H9 (cell line): ENCODE data around the gene RPS6KB2. TPM values are rescaled to one million over a fixed set of nuclear protein-coding genes. Genes with fewer than 3 reads are reported as not detected.
A peak's percentile ranks its signal among the peaks of the same experiment; 100 is the strongest.

ENCODE experiments used
- DNase-seq: peaks from one replicate; pipeline ENCODE4 v3.0.0-alpha.2; 2017
- H2AFZ ChIP-seq: one replicate; pipeline ENCODE4 v1.6.1; 2013; ENCODE audit warnings: mild to moderate bottlenecking, low read length, control low read depth, moderate library complexity
- H2AK5ac ChIP-seq: 2 replicates; pipeline ENCODE4 v1.6.1; 2013; ENCODE audit warnings: low read length, control low read depth, mixed read lengths; ENCODE audit not compliant: insufficient read length
- H2BK120ac ChIP-seq: one replicate; pipeline ENCODE4 v1.6.1; 2013; ENCODE audit warnings: low read depth, mild to moderate bottlenecking, low read length, control low read depth, inconsistent platforms; ENCODE audit not compliant: poor library complexity, severe bottlenecking
- H2BK12ac ChIP-seq: 2 replicates; pipeline ENCODE4 v1.6.1; 2013; ENCODE audit warnings: low read length, control low read depth, mixed read lengths, low read depth; ENCODE audit not compliant: insufficient read length
- H2BK15ac ChIP-seq: 2 replicates; pipeline ENCODE4 v1.6.1; 2013; ENCODE audit warnings: low read depth, low read length, control low read depth
- H2BK20ac ChIP-seq: one replicate; pipeline ENCODE4 v1.6.1; 2013; ENCODE audit warnings: low read depth, mild to moderate bottlenecking, low read length, control low read depth, inconsistent platforms; ENCODE audit not compliant: poor library complexity, severe bottlenecking
- H2BK5ac ChIP-seq: 2 replicates; pipeline ENCODE4 v1.6.1; 2013; ENCODE audit warnings: low read length, control low read depth, mixed read lengths; ENCODE audit not compliant: insufficient read length
- H3K14ac ChIP-seq: 2 replicates; pipeline ENCODE4 v1.6.1; 2013; ENCODE audit warnings: low read length, control low read depth; ENCODE audit not compliant: insufficient read depth
- H3K18ac ChIP-seq: 2 replicates; pipeline ENCODE4 v1.6.1; 2013; ENCODE audit warnings: low read depth, mild to moderate bottlenecking, mixed read lengths, low read length, control low read depth; ENCODE audit not compliant: insufficient read length
- H3K23ac ChIP-seq: 2 replicates; pipeline ENCODE4 v1.6.1; 2013; ENCODE audit warnings: low read length, control low read depth, mixed read lengths, low read depth; ENCODE audit not compliant: insufficient read length
- H3K23me2 ChIP-seq: 2 replicates; pipeline ENCODE4 v1.6.1; 2013; ENCODE audit warnings: low read depth, mild to moderate bottlenecking, mixed read lengths, low read length, control low read depth; ENCODE audit not compliant: insufficient read length, poor library complexity, severe bottlenecking
- H3K27ac ChIP-seq: 2 replicates; pipeline ENCODE4 v1.5.1; 2013; ENCODE audit warnings: low read length, control low read depth, mixed read lengths, low read depth; ENCODE audit not compliant: insufficient read length
- H3K27me3 ChIP-seq: 2 replicates; pipeline ENCODE4 v1.6.1; 2013; ENCODE audit warnings: low read length, control low read depth, inconsistent platforms; ENCODE audit not compliant: insufficient read depth
- H3K4ac ChIP-seq: 2 replicates; pipeline ENCODE4 v1.6.1; 2013; ENCODE audit warnings: low read depth, mild to moderate bottlenecking, control low read depth, inconsistent platforms, low read length, moderate library complexity
- H3K4me1 ChIP-seq: 2 replicates; pipeline ENCODE4 v1.6.1; 2013; ENCODE audit warnings: low read length, control low read depth, inconsistent platforms; ENCODE audit not compliant: insufficient read depth
- H3K4me2 ChIP-seq: 2 replicates; pipeline ENCODE4 v1.6.1; 2013; ENCODE audit warnings: low read length, control low read depth, mixed read lengths; ENCODE audit not compliant: insufficient read length, insufficient read depth
- H3K56ac ChIP-seq: 2 replicates; pipeline ENCODE4 v1.6.1; 2013; ENCODE audit warnings: low read depth, mild to moderate bottlenecking, mixed read lengths, low read length, control low read depth; ENCODE audit not compliant: insufficient read length
- H3K79me1 ChIP-seq: 2 replicates; pipeline ENCODE4 v1.6.1; 2013; ENCODE audit warnings: low read depth, mild to moderate bottlenecking, moderate library complexity, low read length, control low read depth, inconsistent platforms; ENCODE audit not compliant: insufficient read depth, poor library complexity, severe bottlenecking
- H3K79me2 ChIP-seq: 2 replicates; pipeline ENCODE4 v1.6.1; 2013; ENCODE audit warnings: low read length, control low read depth, inconsistent platforms; ENCODE audit not compliant: insufficient read depth
- H3K9ac ChIP-seq: 2 replicates; pipeline ENCODE4 v1.6.1; 2013; ENCODE audit warnings: low read length, control low read depth, mixed read lengths; ENCODE audit not compliant: insufficient read length; ENCODE audit errors: extremely low read depth
- H3K9me3 ChIP-seq: one replicate; pipeline ENCODE4 v1.6.1; 2013; ENCODE audit warnings: low read depth, low read length, inconsistent platforms; ENCODE audit not compliant: control insufficient read depth
- H3T11ph ChIP-seq: one replicate; pipeline ENCODE4 v1.6.1; 2013; ENCODE audit warnings: mild to moderate bottlenecking, low read length, control low read depth, inconsistent platforms
- H4K20me1 ChIP-seq: one replicate; pipeline ENCODE4 v1.6.1; 2013; ENCODE audit not compliant: control insufficient read depth, insufficient read length, insufficient read depth
- H4K5ac ChIP-seq: 2 replicates; pipeline ENCODE4 v1.6.1; 2013; ENCODE audit warnings: low read depth, mild to moderate bottlenecking, mixed read lengths, low read length, control low read depth; ENCODE audit not compliant: insufficient read length
- H4K8ac ChIP-seq: replicated peaks from 2 replicates; pipeline ENCODE4 v1.6.1; 2013; ENCODE audit warnings: low read length, control low read depth, mixed read lengths, low read depth; ENCODE audit not compliant: insufficient read length
- H4K91ac ChIP-seq: 2 replicates; pipeline ENCODE4 v1.6.1; 2013; ENCODE audit warnings: low read depth, mild to moderate bottlenecking, moderate library complexity, mixed read lengths, low read length, control low read depth; ENCODE audit not compliant: insufficient read length
- H3K27ac Mint-ChIP-seq, 3 experiments: 2 replicates in 2 of 3; 3 replicates in 1 of 3; pipeline ENCODE4 v1.8.0; 2020 to 2021; ENCODE audit warnings: mixed read lengths in 3 of 3, mild to moderate bottlenecking in 1 of 3, moderate library complexity in 1 of 3
- H3K27me3 Mint-ChIP-seq: 2 replicates; pipeline ENCODE4 v1.8.0; 2021; ENCODE audit warnings: low read depth, mild to moderate bottlenecking, moderate library complexity, mixed read lengths
- H3K36me3 Mint-ChIP-seq, 3 experiments: 2 replicates in 2 of 3; 3 replicates in 1 of 3; pipeline ENCODE4 v1.8.0; 2020 to 2021; ENCODE audit warnings: low read depth in 3 of 3, mixed read lengths in 3 of 3; ENCODE audit not compliant: insufficient read depth in 1 of 3
- H3K4me1 Mint-ChIP-seq, 2 experiments: 2 replicates each; pipeline ENCODE4 v1.8.0; 2020; ENCODE audit warnings: mixed read lengths in 2 of 2
- H3K4me3 Mint-ChIP-seq, 2 experiments: 2 replicates in 1 of 2; 3 replicates in 1 of 2; pipeline ENCODE4 v1.8.0; 2020 to 2021; ENCODE audit warnings: mild to moderate bottlenecking in 2 of 2, mixed read lengths in 2 of 2, moderate library complexity in 1 of 2
- H3K9me3 Mint-ChIP-seq, 2 experiments: 2 replicates in 1 of 2; 3 replicates in 1 of 2; pipeline ENCODE4 v1.8.0; 2020; ENCODE audit warnings: mild to moderate bottlenecking in 2 of 2, mixed read lengths in 2 of 2, moderate library complexity in 1 of 2
- CTCF ChIP-seq: fragments of 200-600 bp; sonication (generic); conservative IDR thresholded peaks from 3 replicates; pipeline ENCODE4 v1.8.0; 2021; ENCODE audit warnings: antibody characterized with exemption, mild to moderate bottlenecking
- WGBS: extraction: QIAGEN DNeasy Blood & Tissue Kit; methylation state at CpG from one replicate; pipeline ENCODE4 v1.1.7; 2013; ENCODE audit warnings: missing lambda C conversion rate, low lambda C conversion rate, mixed read lengths; ENCODE audit not compliant: insufficient read length; ENCODE audit errors: extremely low coverage; 5-methylcytosine and 5-hydroxymethylcytosine counted together
- total RNA-seq: library from RNA; stranded (reverse); gene quantifications from 2 replicates; pipeline ENCODE4 v1.2.1, GENCODE V29; 2021

The RPS6KB2 gene
- total RNA-seq, 1 experiment from 2014 or later = 51.7 TPM

GRCh38 chr11:67438158-67438902 is 10.0 kb downstream of the RPS6KB2 start:
- H2AFZ ChIP-seq = no peak overlapping the region
- no peak overlapping the region for H2AK5ac ChIP-seq
- no peak overlapping the region for H3K14ac ChIP-seq
- no peaks in the 10 kb centered on the region for H3K79me2 ChIP-seq
- Mint-ChIP-seq H3K9me3 (no peaks in the 10 kb centered on the region), H3K4me3 (no peak overlapping the region), H3K27ac (peak overlapping the region in 1 of 3 experiments; percentile 47; a peak in 1 of 7 replicates), H3K4me1 (peaks cover 4 to 15% of the 10 kb centered on the region in 2 experiments), H3K27me3 (no peaks in the 10 kb centered on the region; the same call in 1 of the 2 replicates), H3K36me3 (peaks cover 10 to 44% (median 40%) of the 10 kb centered on the region in 3 experiments; a peak in 6 of 7 replicates)
- no peaks in the 10 kb centered on the region for H3K9me3 ChIP-seq
- no peaks in the 10 kb centered on the region; the same call in 1 of the 2 replicates for H3K4me1 ChIP-seq
- H2BK20ac ChIP-seq = no peak overlapping the region
- no peak overlapping the region for H4K91ac ChIP-seq
- H3K4me2 ChIP-seq = no peak overlapping the region
- H3K27me3 ChIP-seq = no peaks in the 10 kb centered on the region
- H3K23ac ChIP-seq = no peak overlapping the region
- H3K4ac ChIP-seq = no peak overlapping the region
- no peak overlapping the region for H3K56ac ChIP-seq
- H3K18ac ChIP-seq = no peak overlapping the region
- no peaks in the 10 kb centered on the region for H4K20me1 ChIP-seq
- H2BK5ac ChIP-seq = no peak overlapping the region
- no peak overlapping the region for H4K5ac ChIP-seq
- no peak overlapping the region for H3K9ac ChIP-seq
- no peak overlapping the region for H2BK15ac ChIP-seq
- no peak overlapping the region for H4K8ac ChIP-seq
- peaks cover 4% of the 10 kb centered on the region for H3K23me2 ChIP-seq
- no peaks in the 10 kb centered on the region for H3K79me1 ChIP-seq
- DNase-seq = peak; percentile 58
- no peak for TF ChIP-seq CTCF
- H2BK12ac ChIP-seq = no peak overlapping the region
- H2BK120ac ChIP-seq = no peak overlapping the region
- no peak overlapping the region for H3T11ph ChIP-seq
- no CpG with 5 or more reads among the region's 41 CpGs for WGBS
- no peak overlapping the region for H3K27ac ChIP-seq
